HL-60/S4 (cell line): Measurements from ENCODE around the gene GRIN2A.
"Not testable (repeated sequence)": the region's sequence is repeated elsewhere in the genome, so short reads cannot be mapped to it uniquely, and the experiment has no call there.

Experiments
- in situ Hi-C: fragments of 300-500 bp; cut with MboI; formaldehyde crosslinking; loops from 2 replicates; pipeline ENCODE4 v1.14.3; 2022; ENCODE audit warnings: low sequenced_read_pairs

GRIN2A gene

GRCh38 chr16:9929313-9929712 lies 252.9 kb downstream of the GRIN2A start:
- in situ Hi-C loops: no loop called here

- in situ Hi-C loops: no loop called here
These were observed 259.8 kb downstream of the GRIN2A start for GRCh38 chr16:9922441-9922840.

GRCh38 chr16:9921997-9922396 lies 260.2 kb downstream of the GRIN2A start:
- in situ Hi-C loops: no loop called here

- in situ Hi-C loops: no loop called here
These were observed 262.8 kb downstream of the GRIN2A start for GRCh38 chr16:9919460-9919859.

- in situ Hi-C loops: no loop called here
These were observed 264.5 kb downstream of the GRIN2A start for GRCh38 chr16:9917691-9918090.

GRCh38 chr16:9913604-9914326 lies 268.5 kb downstream of the GRIN2A start:
- in situ Hi-C loops: no loop called here

GRCh38 chr16:9911989-9912388 lies 270.2 kb downstream of the GRIN2A start:
- in situ Hi-C loops: no loop called here

- in situ Hi-C loops: no loop called here
These were observed 271.0 kb downstream of the GRIN2A start for GRCh38 chr16:9911231-9911630.

GRCh38 chr16:9909072-9909825 lies 273.0 kb downstream of the GRIN2A start:
- in situ Hi-C loops: no loop called here

- in situ Hi-C loops: no loop called here
These were observed 273.6 kb downstream of the GRIN2A start for GRCh38 chr16:9908613-9909012.

- in situ Hi-C loops: no loop called here
These were observed 274.5 kb downstream of the GRIN2A start for GRCh38 chr16:9907752-9908151.

- in situ Hi-C loops: no loop called here
These were observed 276.0 kb downstream of the GRIN2A start for GRCh38 chr16:9906218-9906617.

- in situ Hi-C loops: no loop called here
These were observed 277.7 kb downstream of the GRIN2A start for GRCh38 chr16:9904526-9904925.

GRCh38 chr16:9900576-9900975 lies 281.7 kb downstream of the GRIN2A start:
- in situ Hi-C loops: no loop called here

GRCh38 chr16:9898555-9898954 lies 283.7 kb downstream of the GRIN2A start:
- in situ Hi-C loops: no loop called here

- in situ Hi-C loops: no loop called here
These were observed 284.1 kb downstream of the GRIN2A start for GRCh38 chr16:9898124-9898523.

- in situ Hi-C loops: no loop called here
These were observed 286.4 kb downstream of the GRIN2A start for GRCh38 chr16:9895817-9896216.

- in situ Hi-C loops: no loop called here
These were observed 296.4 kb downstream of the GRIN2A start for GRCh38 chr16:9885876-9886275.

- in situ Hi-C loops: no loop called here
These were observed 296.8 kb downstream of the GRIN2A start for GRCh38 chr16:9885467-9885866.

GRCh38 chr16:9875981-9876380 lies 306.2 kb downstream of the GRIN2A start:
- in situ Hi-C loops: not testable (repeated sequence)

GRCh38 chr16:9874219-9874618 lies 308.0 kb downstream of the GRIN2A start:
- in situ Hi-C loops: no loop called here

GRCh38 chr16:9870962-9871361 lies 311.3 kb downstream of the GRIN2A start:
- in situ Hi-C loops: no loop called here
